GM18498 (cell line): Measurements from ENCODE around the gene TMEM178B.

Experiments used
- ATAC-seq: cut with Tn5 transposase; IDR thresholded peaks from one replicate; pipeline ENCODE4 v1.9.1; 2021; ENCODE audit warnings: mild to moderate bottlenecking, moderate library complexity; ENCODE audit not compliant: unreplicated experiment

The TMEM178B gene

GRCh38 chr7:141257597-141257996, 183.7 kb downstream of the TMEM178B start:
- ATAC-seq, result no peak

GRCh38 chr7:141258559-141258958, 184.7 kb downstream of the TMEM178B start:
- ATAC-seq, result no peak

GRCh38 chr7:141262101-141263090, 188.5 kb downstream of the TMEM178B start:
- no peak for ATAC-seq

GRCh38 chr7:141263508-141263907, 189.6 kb downstream of the TMEM178B start:
- no peak for ATAC-seq

- no peak for ATAC-seq
Measured at GRCh38 chr7:141263983-141264382, 190.1 kb downstream of the TMEM178B start.

- no peak for ATAC-seq
Measured at GRCh38 chr7:141264511-141264910, 190.6 kb downstream of the TMEM178B start.

- no peak for ATAC-seq
Measured at GRCh38 chr7:141265668-141266067, 191.8 kb downstream of the TMEM178B start.

GRCh38 chr7:141268614-141269013, 194.8 kb downstream of the TMEM178B start:
- no peak for ATAC-seq

GRCh38 chr7:141271451-141271850, 197.6 kb downstream of the TMEM178B start:
- ATAC-seq, result no peak

GRCh38 chr7:141272417-141272816, 198.6 kb downstream of the TMEM178B start:
- no peak for ATAC-seq

GRCh38 chr7:141275350-141275749, 201.5 kb downstream of the TMEM178B start:
- no peak for ATAC-seq

- no peak for ATAC-seq
Measured at GRCh38 chr7:141276031-141276430, 202.2 kb downstream of the TMEM178B start.

- no peak for ATAC-seq
Measured at GRCh38 chr7:141280100-141280499, 206.2 kb downstream of the TMEM178B start.

- ATAC-seq, result no peak
Measured at GRCh38 chr7:141281311-141281710, 207.4 kb downstream of the TMEM178B start.

- no peak for ATAC-seq
Measured at GRCh38 chr7:141286522-141286921, 212.7 kb downstream of the TMEM178B start.

GRCh38 chr7:141287936-141288335, 214.1 kb downstream of the TMEM178B start:
- ATAC-seq, result no peak

- ATAC-seq, result no peak
Measured at GRCh38 chr7:141288626-141289025, 214.8 kb downstream of the TMEM178B start.

- no peak for ATAC-seq
Measured at GRCh38 chr7:141290365-141290764, 216.5 kb downstream of the TMEM178B start.

GRCh38 chr7:141290973-141291372, 217.1 kb downstream of the TMEM178B start:
- ATAC-seq, result no peak

- no peak for ATAC-seq
Measured at GRCh38 chr7:141291541-141291940, 217.7 kb downstream of the TMEM178B start.

GRCh38 chr7:141294143-141294829, 220.4 kb downstream of the TMEM178B start:
- no peak for ATAC-seq

GRCh38 chr7:141295367-141295895, 221.6 kb downstream of the TMEM178B start:
- no peak for ATAC-seq
